Naive thymus-derived CD4-positive, alpha-beta T cell (primary cell): ENCODE data around the gene RECK. TPM values are rescaled to one million over a fixed set of nuclear protein-coding genes. Genes with fewer than 3 reads are reported as not detected.

Source experiments
- ATAC-seq: fragments of 150-1000 bp; cut with Tn5 transposase; 2 replicates; pipeline ENCODE4 v1.10.0; 2021; ENCODE audit warnings: mild to moderate bottlenecking, moderate library complexity
- CTCF ChIA-PET: fragments of 350-600 bp; sonication (Branson Sonifier 250); formaldehyde crosslinking; loops from one replicate; lab custom pipeline; 2021; ENCODE audit warnings: antibody characterized with exemption; lab: Charles Lee
- POLR2A ChIA-PET: fragments of 350-600 bp; sonication (Branson Sonifier 250); formaldehyde crosslinking; loops from one replicate; lab custom pipeline; 2021; ENCODE audit warnings: antibody characterized with exemption, inconsistent platforms; lab: Charles Lee
- DNase-seq, 9 donors: peaks; one replicate each; pipeline versions ENCODE4 v3.0.0 to v3.0.0-alpha.2; 2020 to 2022; ENCODE audit warnings: mixed read lengths in 1 of 9
- H3K27ac ChIP-seq: one replicate; pipeline ENCODE4 v1.7.0; 2013; ENCODE audit warnings: mild to moderate bottlenecking, low read depth, low read length, moderate library complexity
- H3K27me3 ChIP-seq, 2 donors: one replicate each; pipeline ENCODE4 v1.7.0; 2013; ENCODE audit warnings: low read length in 2 of 2, mild to moderate bottlenecking in 2 of 2, moderate library complexity in 2 of 2; ENCODE audit not compliant: control insufficient read depth in 2 of 2, insufficient read depth in 2 of 2
- H3K36me3 ChIP-seq, 3 experiments: 1 replicate in 2 of 3; 2 replicates in 1 of 3; pipeline ENCODE4 v1.7.0; 2013; ENCODE audit warnings: low read length in 3 of 3, mild to moderate bottlenecking in 3 of 3, moderate library complexity in 1 of 3; ENCODE audit not compliant: insufficient read depth in 3 of 3, control insufficient read depth in 2 of 3
- H3K4me1 ChIP-seq, 2 donors: one replicate each; pipeline ENCODE4 v1.7.0; 2013; ENCODE audit warnings: low read length in 2 of 2, mild to moderate bottlenecking in 2 of 2, moderate library complexity in 1 of 2; ENCODE audit not compliant: control insufficient read depth in 2 of 2, insufficient read depth in 2 of 2
- H3K4me3 ChIP-seq: 2 replicates; pipeline ENCODE4 v1.7.0; 2013; ENCODE audit warnings: mild to moderate bottlenecking, low read length
- H3K9me3 ChIP-seq, 3 experiments: 1 replicate in 2 of 3; 2 replicates in 1 of 3; pipeline ENCODE4 v1.7.0; 2013; ENCODE audit warnings: low read length in 3 of 3; ENCODE audit not compliant: control insufficient read depth in 2 of 3
- H3K27ac Mint-ChIP-seq, 9 donors: one replicate each; pipeline ENCODE4 v1.8.0; 2020 to 2022; ENCODE audit warnings: mixed read lengths in 9 of 9, mild to moderate bottlenecking in 8 of 9, moderate library complexity in 5 of 9, inconsistent platforms in 2 of 9
- H3K27me3 Mint-ChIP-seq, 5 donors: one replicate each; pipeline ENCODE4 v1.8.0; 2021 to 2022; ENCODE audit warnings: mixed read lengths in 5 of 5, mild to moderate bottlenecking in 1 of 5
- H3K36me3 Mint-ChIP-seq, 5 donors: one replicate each; pipeline ENCODE4 v1.8.0; 2020 to 2022; ENCODE audit warnings: mixed read lengths in 5 of 5, mild to moderate bottlenecking in 3 of 5, inconsistent platforms in 1 of 5
- H3K4me1 Mint-ChIP-seq, 7 donors: one replicate each; pipeline ENCODE4 v1.8.0; 2020 to 2022; ENCODE audit warnings: mixed read lengths in 7 of 7, mild to moderate bottlenecking in 3 of 7, inconsistent platforms in 1 of 7
- H3K4me3 Mint-ChIP-seq, 10 donors: one replicate each; pipeline ENCODE4 v1.8.0; 2020 to 2022; ENCODE audit warnings: mild to moderate bottlenecking in 10 of 10, mixed read lengths in 10 of 10, moderate library complexity in 6 of 10, inconsistent platforms in 2 of 10
- H3K9me3 Mint-ChIP-seq, 11 donors: one replicate each; pipeline ENCODE4 v1.8.0; 2020 to 2022; ENCODE audit warnings: mixed read lengths in 11 of 11, mild to moderate bottlenecking in 4 of 11, inconsistent platforms in 1 of 11, moderate library complexity in 1 of 11
- intact Hi-C, 2 donors: fragments of 100-400 bp; cut with micrococcal nuclease; formaldehyde crosslinking; loops; one replicate each; pipeline ENCODE4 v1.15.1; 2023
- polyA plus RNA-seq, 2 donors: library from polyadenylated mRNA; unstranded; fragments of 300-500 nt; fragmentation: Illumina TruSeq; gene quantifications; one replicate each; pipeline ENCODE4 v1.2.3, GENCODE V29; 2021
- total RNA-seq, 6 experiments: library from RNA in 5 of 6; stranded (reverse) in 5 of 6; gene quantifications; 1 replicate in 5 of 6; 2 replicates in 1 of 6; pipeline ENCODE4 v1.2.3 and lab custom pipeline; 2021 to 2026

The RECK gene
- total and polyA plus RNA-seq, 7 experiments from 2014 or later = 7.4 to 26.2 (median 13.9) TPM

GRCh38 chr9:36109071-36109470 lies 72.4 kb downstream of the RECK start:
- ChIA-PET CTCF (no interaction called here), POLR2A (no interaction called here)
- no peak overlapping the region for H3K27ac ChIP-seq
- no peaks in the 10 kb centered on the region for H3K27me3 Mint-ChIP-seq
- H3K4me3 ChIP-seq = no peak overlapping the region
- H3K4me1 ChIP-seq = no peaks in the 10 kb centered on the region
- H3K9me3 Mint-ChIP-seq = no peaks in the 10 kb centered on the region
- H3K9me3 ChIP-seq = no peaks in the 10 kb centered on the region
- H3K4me3 Mint-ChIP-seq = no peak overlapping the region
- intact Hi-C loops = loop anchor here in 1 of 2 donors (2.0 kb wide), 1 partner anchor 20 kb away; no protein-coding TSS in a partner anchor
- no peaks in the 10 kb centered on the region for H3K27me3 ChIP-seq
- DNase-seq (no peak), ATAC-seq (no peak)
- peaks cover 0 to 5% (median 0%) of the 10 kb centered on the region in 7 donors for H3K4me1 Mint-ChIP-seq
- no peak overlapping the region for H3K27ac Mint-ChIP-seq
- peaks cover 8 to 37% (median 23%) of the 10 kb centered on the region in 5 donors for H3K36me3 Mint-ChIP-seq
- peaks cover 0 to 8% (median 0%) of the 10 kb centered on the region in 3 experiments for H3K36me3 ChIP-seq

GRCh38 chr9:36110434-36110833 lies 73.7 kb downstream of the RECK start:
- H3K4me1 ChIP-seq = no peaks in the 10 kb centered on the region
- H3K4me3 ChIP-seq = no peak overlapping the region
- Mint-ChIP-seq H3K36me3 (peaks cover 8 to 33% (median 23%) of the 10 kb centered on the region in 5 donors), H3K27ac (peak overlapping the region in 2 of 9 donors; percentile 10 to 75), H3K27me3 (no peaks in the 10 kb centered on the region), H3K4me1 (peaks cover 0 to 5% (median 0%) of the 10 kb centered on the region in 7 donors), H3K4me3 (no peak overlapping the region), H3K9me3 (no peaks in the 10 kb centered on the region)
- intact Hi-C loops = no loop called here
- ChIA-PET POLR2A (no interaction called here), CTCF (interaction anchor here (1.9 kb wide), 1 partner anchor 8 kb away, joined by 8 read pairs; no protein-coding TSS in a partner anchor)
- ATAC-seq = no peak
- peaks cover 0 to 8% (median 0%) of the 10 kb centered on the region in 3 experiments for H3K36me3 ChIP-seq
- no peak overlapping the region for H3K27ac ChIP-seq
- no peaks in the 10 kb centered on the region for H3K27me3 ChIP-seq
- H3K9me3 ChIP-seq = no peaks in the 10 kb centered on the region
- DNase-seq = no peak

- no peaks in the 10 kb centered on the region for H3K4me1 ChIP-seq
- Mint-ChIP-seq H3K4me3 (no peak overlapping the region), H3K4me1 (peaks cover 0 to 6% (median 0%) of the 10 kb centered on the region in 7 donors), H3K9me3 (no peaks in the 10 kb centered on the region), H3K36me3 (peaks cover 8 to 42% (median 26%) of the 10 kb centered on the region in 5 donors), H3K27ac (peak overlapping the region in 2 of 9 donors; percentile 23 to 55), H3K27me3 (no peaks in the 10 kb centered on the region)
- H3K36me3 ChIP-seq = peaks cover 0 to 19% (median 0%) of the 10 kb centered on the region in 3 experiments
- no peaks in the 10 kb centered on the region for H3K27me3 ChIP-seq
- H3K9me3 ChIP-seq = no peaks in the 10 kb centered on the region
- no peak overlapping the region for H3K4me3 ChIP-seq
- no peak for DNase-seq
- ATAC-seq = no peak
- H3K27ac ChIP-seq = no peak overlapping the region
- ChIA-PET CTCF (interaction anchor here (5.0 kb wide), 1 partner anchor 10 kb away, joined by 22 read pairs; no protein-coding TSS in a partner anchor), POLR2A (no interaction called here)
- intact Hi-C loops = no loop called here
Measured at GRCh38 chr9:36112516-36112915, 75.8 kb downstream of the RECK start.

- no peaks in the 10 kb centered on the region for H3K9me3 Mint-ChIP-seq
- Histone ChIP-seq H3K27me3 (no peaks in the 10 kb centered on the region), H3K27ac (no peak overlapping the region), H3K4me1 (no peaks in the 10 kb centered on the region), H3K9me3 (no peaks in the 10 kb centered on the region), H3K4me3 (no peak overlapping the region), H3K36me3 (peaks cover 0 to 29% (median 0%) of the 10 kb centered on the region in 3 experiments)
- POLR2A ChIA-PET = interaction anchor here (0.6 kb wide), 1 partner anchor 67 kb away, joined by 3 read pairs; no protein-coding TSS in a partner anchor
- peaks cover 8 to 35% (median 20%) of the 10 kb centered on the region in 5 donors for H3K36me3 Mint-ChIP-seq
- intact Hi-C loops = no loop called here
- H3K4me3 Mint-ChIP-seq = no peak overlapping the region
- no peak overlapping the region for H3K27ac Mint-ChIP-seq
- H3K4me1 Mint-ChIP-seq = peaks cover 0 to 6% (median 0%) of the 10 kb centered on the region in 7 donors
- no peaks in the 10 kb centered on the region for H3K27me3 Mint-ChIP-seq
- DNase-seq = no peak
- ATAC-seq = no peak
- CTCF ChIA-PET = interaction anchor here (0.6 to 5.0 kb wide), 3 partner anchors 11 to 167 kb away, joined by 3 to 22 read pairs (median 8); no protein-coding TSS in a partner anchor
Measured at GRCh38 chr9:36113999-36114398, 77.3 kb downstream of the RECK start.

- no peaks in the 10 kb centered on the region for H3K4me1 ChIP-seq
- CTCF ChIA-PET = interaction anchor here (5.0 kb wide), 1 partner anchor 14 kb away, joined by 22 read pairs; no protein-coding TSS in a partner anchor
- no peaks in the 10 kb centered on the region for H3K27me3 ChIP-seq
- POLR2A ChIA-PET = no interaction called here
- DNase-seq (no peak), ATAC-seq (no peak)
- Mint-ChIP-seq H3K27me3 (no peaks in the 10 kb centered on the region), H3K9me3 (no peaks in the 10 kb centered on the region), H3K4me3 (no peak overlapping the region), H3K27ac (peak overlapping the region in 2 of 9 donors; percentile 0 to 72), H3K36me3 (peaks cover 0 to 28% (median 15%) of the 10 kb centered on the region in 5 donors), H3K4me1 (peaks cover 0 to 6% (median 0%) of the 10 kb centered on the region in 7 donors)
- intact Hi-C loops = no loop called here
- H3K27ac ChIP-seq = no peak overlapping the region
- H3K36me3 ChIP-seq = peaks cover 0 to 31% (median 0%) of the 10 kb centered on the region in 3 experiments
- H3K9me3 ChIP-seq = no peaks in the 10 kb centered on the region
- H3K4me3 ChIP-seq = no peak overlapping the region
Measured at GRCh38 chr9:36116593-36116992, 79.9 kb downstream of the RECK start.

GRCh38 chr9:36118201-36118600 lies 81.5 kb downstream of the RECK start:
- peak overlapping the region in 2 of 9 donors; percentile 4 to 80 for H3K27ac Mint-ChIP-seq
- ChIA-PET CTCF (interaction anchor here (0.6 kb wide), 1 partner anchor 435 kb away, joined by 3 read pairs; no protein-coding TSS in a partner anchor), POLR2A (no interaction called here)
- Histone ChIP-seq H3K4me3 (no peak overlapping the region), H3K27ac (no peak overlapping the region), H3K9me3 (no peaks in the 10 kb centered on the region), H3K27me3 (no peaks in the 10 kb centered on the region), H3K36me3 (peaks cover 0 to 35% (median 0%) of the 10 kb centered on the region in 3 experiments), H3K4me1 (no peaks in the 10 kb centered on the region)
- H3K36me3 Mint-ChIP-seq = peaks cover 0 to 38% (median 22%) of the 10 kb centered on the region in 5 donors
- peaks cover 0 to 6% (median 0%) of the 10 kb centered on the region in 7 donors for H3K4me1 Mint-ChIP-seq
- H3K27me3 Mint-ChIP-seq = no peaks in the 10 kb centered on the region
- intact Hi-C loops = no loop called here
- H3K4me3 Mint-ChIP-seq = no peak overlapping the region
- DNase-seq (no peak), ATAC-seq (no peak)
- no peaks in the 10 kb centered on the region for H3K9me3 Mint-ChIP-seq
